Liver (tissue), 3 donors: Measurements from ENCODE around the gene FLOT2.

ENCODE experiments used
- CTCF ChIP-seq: fragments of 150-350 bp; IDR thresholded peaks from 2 replicates; pipeline ENCODE4 v1.5.1; 2017; ENCODE audit warnings: improper control_type of control experiment, low read depth, low read length; ENCODE audit not compliant: missing input control
- FOXA1 ChIP-seq: IDR thresholded peaks from 2 replicates; pipeline ENCODE4 v1.6.1; 2016; ENCODE audit warnings: antibody characterized with exemption
- HNF4G ChIP-seq: IDR thresholded peaks from 2 replicates; pipeline ENCODE4 v1.6.1; 2016; ENCODE audit warnings: antibody characterized with exemption
- JUND ChIP-seq, 2 donors: IDR thresholded peaks; 2 replicates each; pipeline ENCODE4 v1.6.1; 2016; ENCODE audit warnings: antibody characterized with exemption in 2 of 2
- MAX ChIP-seq: IDR thresholded peaks from 2 replicates; pipeline ENCODE4 v1.6.1; 2016; ENCODE audit warnings: antibody characterized with exemption
- RAD21 ChIP-seq, 2 donors: IDR thresholded peaks; 2 replicates each; pipeline ENCODE4 v1.6.1; 2016; ENCODE audit warnings: antibody characterized with exemption in 2 of 2, mild to moderate bottlenecking in 2 of 2
- REST ChIP-seq: IDR thresholded peaks from 2 replicates; pipeline ENCODE4 v1.6.1; 2016; ENCODE audit warnings: antibody characterized with exemption, mild to moderate bottlenecking
- SP1 ChIP-seq: IDR thresholded peaks from 2 replicates; pipeline ENCODE4 v1.6.1; 2018; ENCODE audit warnings: antibody characterized with exemption, mild to moderate bottlenecking
- TAF1 ChIP-seq: conservative IDR thresholded peaks from 2 replicates; pipeline ENCODE4 v1.6.1; 2016; ENCODE audit warnings: antibody characterized with exemption, mild to moderate bottlenecking
- YY1 ChIP-seq: IDR thresholded peaks from 2 replicates; pipeline ENCODE4 v1.6.1; 2016; ENCODE audit warnings: antibody characterized with exemption, mild to moderate bottlenecking
- ZBTB33 ChIP-seq: IDR thresholded peaks from 2 replicates; pipeline ENCODE4 v1.6.1; 2016; ENCODE audit warnings: antibody characterized with exemption
- donor health status: healthy.
- donor health status: healthy.

GRCh38 chr17:28885363-28885762 is 12.2 kb downstream of the FLOT2 start:
- no peak for TF ChIP-seq CTCF
- no peak for TF ChIP-seq YY1
- no peak for TF ChIP-seq RAD21 (IDR thresholded peaks at IDR 0.05)
- no peak for TF ChIP-seq HNF4G
- no peak for TF ChIP-seq SP1
- TF ChIP-seq JUND (IDR thresholded peaks at IDR 0.05) = no peak
- no peak for TF ChIP-seq ZBTB33
- TF ChIP-seq MAX = no peak
- TF ChIP-seq REST = no peak
- TF ChIP-seq TAF1 = no peak
- no peak for TF ChIP-seq FOXA1
